Uterus (tissue), 2 donors: Measurements from ENCODE around the gene AMER3.

Experiments used
- POLR2A ChIP-seq, 2 donors: fragments of 450-650 bp; IDR thresholded peaks; one replicate each; pipeline ENCODE4 v1.6.1; 2016; ENCODE audit warnings: antibody characterized with exemption in 2 of 2, mild to moderate bottlenecking in 1 of 2, moderate library complexity in 1 of 2
- TF ChIP-seq, protein P1 (sequence below), 4 experiments: fragments of 200-600 bp in 2 of 4; fragments of 450-650 bp in 2 of 4; sonication (generic) in 2 of 4; IDR thresholded peaks; one replicate each; pipeline ENCODE4 v1.5.1; 2016 to 2019; ENCODE audit warnings: antibody characterized with exemption in 4 of 4, mild to moderate bottlenecking in 2 of 4, moderate library complexity in 1 of 4

DNA sequence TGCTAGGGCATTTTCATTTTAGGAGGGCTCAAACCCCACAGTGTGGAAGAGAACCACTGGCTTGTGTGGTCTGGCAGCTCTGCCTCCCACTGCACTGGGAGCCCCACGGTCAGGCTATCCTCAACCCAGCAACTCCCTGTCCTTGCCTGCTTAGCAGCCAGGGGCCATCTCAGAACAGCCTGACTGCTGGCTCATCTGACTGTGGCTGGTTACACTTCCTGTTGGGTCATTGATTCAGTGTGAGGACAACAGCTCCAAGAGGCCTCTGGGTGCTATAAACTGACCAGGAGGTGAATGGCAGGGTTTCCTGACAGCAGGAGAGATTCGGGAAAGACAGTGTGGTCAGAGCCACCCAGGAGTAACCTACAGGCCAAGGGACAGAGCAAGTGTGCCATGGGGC lies 40.1 kb downstream of the AMER3 start:
- TF ChIP-seq, protein P1, sequence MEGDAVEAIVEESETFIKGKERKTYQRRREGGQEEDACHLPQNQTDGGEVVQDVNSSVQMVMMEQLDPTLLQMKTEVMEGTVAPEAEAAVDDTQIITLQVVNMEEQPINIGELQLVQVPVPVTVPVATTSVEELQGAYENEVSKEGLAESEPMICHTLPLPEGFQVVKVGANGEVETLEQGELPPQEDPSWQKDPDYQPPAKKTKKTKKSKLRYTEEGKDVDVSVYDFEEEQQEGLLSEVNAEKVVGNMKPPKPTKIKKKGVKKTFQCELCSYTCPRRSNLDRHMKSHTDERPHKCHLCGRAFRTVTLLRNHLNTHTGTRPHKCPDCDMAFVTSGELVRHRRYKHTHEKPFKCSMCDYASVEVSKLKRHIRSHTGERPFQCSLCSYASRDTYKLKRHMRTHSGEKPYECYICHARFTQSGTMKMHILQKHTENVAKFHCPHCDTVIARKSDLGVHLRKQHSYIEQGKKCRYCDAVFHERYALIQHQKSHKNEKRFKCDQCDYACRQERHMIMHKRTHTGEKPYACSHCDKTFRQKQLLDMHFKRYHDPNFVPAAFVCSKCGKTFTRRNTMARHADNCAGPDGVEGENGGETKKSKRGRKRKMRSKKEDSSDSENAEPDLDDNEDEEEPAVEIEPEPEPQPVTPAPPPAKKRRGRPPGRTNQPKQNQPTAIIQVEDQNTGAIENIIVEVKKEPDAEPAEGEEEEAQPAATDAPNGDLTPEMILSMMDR (IDR thresholded peaks at IDR 0.05): no peak
- TF ChIP-seq POLR2A (IDR thresholded peaks at IDR 0.05): no peak
